Measurements from ENCODE around the gene GSG1L. TPM values are rescaled to one million over a fixed set of nuclear protein-coding genes. Genes with fewer than 3 reads are reported as not detected.

Gene GSG1L
- total and polyA plus RNA-seq, 4 donors = 0.14 to 1.3 (median 0.24) TPM

DNA sequence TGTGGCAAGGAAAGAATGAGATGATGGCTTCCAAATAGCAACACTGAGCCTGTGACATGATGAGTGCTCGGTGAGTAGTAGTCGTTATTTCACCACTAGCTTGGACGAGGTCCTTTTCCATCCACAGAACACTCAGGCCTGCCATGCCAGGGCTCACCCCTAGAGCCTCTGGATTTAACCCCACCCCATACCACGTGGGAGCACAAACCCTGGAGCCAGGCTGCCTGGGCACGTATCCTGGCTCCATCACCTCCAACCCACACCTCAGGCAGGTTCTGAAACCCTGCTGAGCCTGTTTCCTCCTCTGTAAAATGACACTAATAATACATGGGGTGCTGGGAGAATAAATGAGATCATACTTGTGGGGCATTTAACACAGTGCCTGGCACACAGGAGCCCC, 321.2 kb downstream of the GSG1L start:
- Histone ChIP-seq H3K36me3 (ENCODE audit: control insufficient read depth in 4 of 4, insufficient read depth in 4 of 4, low read length in 4 of 4) (peaks cover 0 to 9% (median 6%) of the 10 kb centered on the region in 4 donors), H3K9me3 (ENCODE audit: control insufficient read depth in 4 of 4, insufficient read depth in 3 of 4, low read length in 3 of 4) (no peaks in the 10 kb centered on the region), H3K27ac (ENCODE audit: low read depth in 1 of 2, low read length in 1 of 2) (no peak overlapping the region), H3K27me3 (ENCODE audit: control insufficient read depth in 3 of 3, insufficient read depth in 3 of 3, low read length in 2 of 3) (no peaks in the 10 kb centered on the region), H3K4me1 (ENCODE audit: control insufficient read depth in 5 of 5, insufficient read depth in 5 of 5, low read length in 5 of 5) (peaks cover 0 to 9% (median 0%) of the 10 kb centered on the region in 5 donors), H3K9ac (ENCODE audit: insufficient read depth in 1 of 2, low read length in 2 of 2) (no peak overlapping the region), H3K4me3 (no peak overlapping the region)
- WGBS, 2 donors = 92 to 99% methylated on average over 5 of the region's 5 CpGs
- TF ChIP-seq, protein P1, sequence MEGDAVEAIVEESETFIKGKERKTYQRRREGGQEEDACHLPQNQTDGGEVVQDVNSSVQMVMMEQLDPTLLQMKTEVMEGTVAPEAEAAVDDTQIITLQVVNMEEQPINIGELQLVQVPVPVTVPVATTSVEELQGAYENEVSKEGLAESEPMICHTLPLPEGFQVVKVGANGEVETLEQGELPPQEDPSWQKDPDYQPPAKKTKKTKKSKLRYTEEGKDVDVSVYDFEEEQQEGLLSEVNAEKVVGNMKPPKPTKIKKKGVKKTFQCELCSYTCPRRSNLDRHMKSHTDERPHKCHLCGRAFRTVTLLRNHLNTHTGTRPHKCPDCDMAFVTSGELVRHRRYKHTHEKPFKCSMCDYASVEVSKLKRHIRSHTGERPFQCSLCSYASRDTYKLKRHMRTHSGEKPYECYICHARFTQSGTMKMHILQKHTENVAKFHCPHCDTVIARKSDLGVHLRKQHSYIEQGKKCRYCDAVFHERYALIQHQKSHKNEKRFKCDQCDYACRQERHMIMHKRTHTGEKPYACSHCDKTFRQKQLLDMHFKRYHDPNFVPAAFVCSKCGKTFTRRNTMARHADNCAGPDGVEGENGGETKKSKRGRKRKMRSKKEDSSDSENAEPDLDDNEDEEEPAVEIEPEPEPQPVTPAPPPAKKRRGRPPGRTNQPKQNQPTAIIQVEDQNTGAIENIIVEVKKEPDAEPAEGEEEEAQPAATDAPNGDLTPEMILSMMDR (IDR thresholded peaks at IDR 0.05; ENCODE audit: control extremely low read depth, extremely low read depth) = no peak
- no peak for ATAC-seq (ENCODE audit: insufficient read depth, low FRiP score)
- no peak for DNase-seq

DNA sequence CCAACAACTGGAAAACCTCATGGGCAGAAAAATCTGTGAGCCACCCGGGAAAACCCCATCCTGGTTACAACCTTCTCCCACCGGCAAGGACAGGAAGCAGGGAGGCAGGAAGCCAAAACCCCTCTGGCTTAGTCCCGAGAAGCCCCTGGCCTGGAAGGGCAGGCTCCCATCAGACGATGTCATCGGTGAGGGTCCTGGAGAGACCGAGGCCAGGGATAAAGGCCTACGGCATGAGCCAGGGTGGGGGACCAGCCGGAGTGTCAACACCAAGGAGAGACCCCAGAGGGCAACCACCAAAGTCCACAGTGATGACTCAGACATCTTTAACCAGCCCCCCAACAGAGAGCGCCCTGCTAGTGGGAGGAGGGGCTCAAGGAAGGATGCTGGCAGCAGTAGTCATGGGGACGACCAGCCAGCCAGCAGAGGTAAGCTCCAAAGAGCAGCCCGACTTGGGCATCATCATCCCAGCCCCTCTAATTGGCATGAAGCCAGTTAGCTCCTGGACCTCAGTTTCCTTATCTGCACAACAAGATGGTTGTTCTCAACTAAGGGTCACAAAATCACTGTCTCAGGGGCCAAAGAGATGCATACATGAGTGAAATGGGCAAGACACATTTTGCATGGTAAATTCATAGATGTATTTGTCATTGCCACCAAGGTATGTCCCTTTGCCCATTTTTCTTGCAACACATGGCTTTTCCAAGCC, 322.9 kb downstream of the GSG1L start:
- ATAC-seq (ENCODE audit: insufficient read depth, low FRiP score) = no peak
- TF ChIP-seq, protein P1 (IDR thresholded peaks at IDR 0.05; ENCODE audit: control extremely low read depth, extremely low read depth) = no peak
- H3K4me3 ChIP-seq = no peak overlapping the region

DNA sequence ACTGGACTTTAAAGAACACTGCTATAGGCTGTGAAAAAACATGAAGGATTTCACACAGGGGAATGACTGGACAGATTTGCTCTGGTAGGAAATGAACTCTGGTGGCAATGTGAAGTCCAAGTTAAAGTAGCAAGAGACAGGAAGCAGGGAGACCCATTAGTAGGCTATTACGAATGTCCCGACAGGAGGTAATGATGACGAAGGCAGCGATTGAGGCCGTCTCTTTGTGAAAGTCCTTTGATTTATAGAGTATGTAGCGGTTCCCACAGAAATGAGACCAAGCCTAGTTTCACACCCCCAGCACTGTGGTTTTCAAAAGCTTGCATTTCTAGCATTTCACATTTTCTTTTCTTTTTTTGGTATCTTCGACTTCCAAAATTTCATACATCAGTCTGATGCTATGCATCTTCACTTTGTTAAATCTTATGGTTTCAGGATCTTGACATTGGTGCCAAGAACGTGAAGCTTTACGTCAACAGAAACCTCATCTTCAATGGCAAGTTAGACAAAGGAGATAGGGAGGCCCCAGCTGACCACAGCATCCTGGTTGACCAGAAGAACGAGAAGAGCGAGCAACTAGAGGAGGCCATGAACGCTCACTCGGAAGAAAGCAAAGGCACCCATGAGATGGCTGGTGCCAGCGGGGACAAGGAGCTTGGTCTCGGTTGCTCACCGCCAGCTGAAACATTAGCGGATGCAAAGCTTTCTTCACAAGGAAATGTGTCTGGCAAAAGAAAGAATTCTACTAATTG, 323.7 kb downstream of the GSG1L start:
- H3K4me3 ChIP-seq = no peak overlapping the region
- TF ChIP-seq, protein P1 (IDR thresholded peaks at IDR 0.05; ENCODE audit: control extremely low read depth, extremely low read depth) = no peak
- H3K27ac ChIP-seq (ENCODE audit: low read depth in 1 of 2, low read length in 1 of 2) = no peak overlapping the region
- ATAC-seq (ENCODE audit: insufficient read depth, low FRiP score) = no peak
- peaks cover 0 to 9% (median 0%) of the 10 kb centered on the region in 5 donors for H3K4me1 ChIP-seq (ENCODE audit: control insufficient read depth in 5 of 5, insufficient read depth in 5 of 5, low read length in 5 of 5)
- no peaks in the 10 kb centered on the region for H3K27me3 ChIP-seq (ENCODE audit: control insufficient read depth in 3 of 3, insufficient read depth in 3 of 3, low read length in 2 of 3)
- 91 to 92% methylated on average over 17 of the region's 17 CpGs for WGBS, 2 donors
- peaks cover 0 to 9% (median 7%) of the 10 kb centered on the region in 4 donors for H3K36me3 ChIP-seq (ENCODE audit: control insufficient read depth in 4 of 4, insufficient read depth in 4 of 4, low read length in 4 of 4)
- H3K9me3 ChIP-seq (ENCODE audit: control insufficient read depth in 4 of 4, insufficient read depth in 3 of 4, low read length in 3 of 4) = no peaks in the 10 kb centered on the region
- DNase-seq = no peak
- H3K9ac ChIP-seq (ENCODE audit: insufficient read depth in 1 of 2, low read length in 2 of 2) = no peak overlapping the region

More for the DNA sequence above, 322.9 kb downstream of the GSG1L start:
- no peak for DNase-seq
- Histone ChIP-seq H3K4me1 (ENCODE audit: control insufficient read depth in 5 of 5, insufficient read depth in 5 of 5, low read length in 5 of 5) (peaks cover 0 to 9% (median 0%) of the 10 kb centered on the region in 5 donors), H3K27me3 (ENCODE audit: control insufficient read depth in 3 of 3, insufficient read depth in 3 of 3, low read length in 2 of 3) (no peaks in the 10 kb centered on the region), H3K9me3 (ENCODE audit: control insufficient read depth in 4 of 4, insufficient read depth in 3 of 4, low read length in 3 of 4) (no peaks in the 10 kb centered on the region), H3K27ac (ENCODE audit: low read depth in 1 of 2, low read length in 1 of 2) (no peak overlapping the region), H3K9ac (ENCODE audit: insufficient read depth in 1 of 2, low read length in 2 of 2) (no peak overlapping the region), H3K36me3 (ENCODE audit: control insufficient read depth in 4 of 4, insufficient read depth in 4 of 4, low read length in 4 of 4) (peaks cover 0 to 9% (median 7%) of the 10 kb centered on the region in 4 donors)
- WGBS, 2 donors = 90% methylated on average over 11 of the region's 11 CpGs
